Measurements from ENCODE around the gene ATP10D. TPM values are rescaled to one million over a fixed set of nuclear protein-coding genes. Genes with fewer than 3 reads are reported as not detected.

ATP10D gene
- total and polyA plus RNA-seq, 2 donors (not counting 3 experiments of a cell fraction or from before 2014, with no cell fraction given), result 34.1 to 40.2 TPM

DNA sequence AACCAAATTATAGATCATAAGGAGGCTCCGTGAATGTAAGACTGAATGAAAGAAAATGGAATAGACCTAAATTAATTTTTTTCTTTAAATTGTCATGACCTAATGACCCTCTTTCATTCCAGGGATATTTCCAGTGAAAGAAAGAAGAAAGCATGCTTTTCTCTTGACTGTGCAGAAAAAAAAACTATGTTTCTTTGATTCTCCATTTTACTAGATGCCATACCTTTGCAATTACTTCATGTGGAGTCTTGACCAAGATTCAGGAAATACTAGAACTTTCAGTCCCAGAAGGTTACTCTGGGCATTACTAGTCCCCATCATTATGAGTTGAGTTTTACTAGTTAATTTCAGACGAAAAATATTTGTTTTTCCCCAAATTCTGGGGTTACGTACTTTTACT lies 15.1 kb upstream of the ATP10D start:
- H3K79me2 ChIP-seq (ENCODE audit: control insufficient read depth, insufficient read depth, low read length), result no peaks in the 10 kb centered on the region
- FAIRE-seq (no peak), DNase-seq (ENCODE audit: low read depth, low spot score) (no peak)
- H2AFZ ChIP-seq (ENCODE audit: low read depth, low read length), result no peak overlapping the region
- intact Hi-C loops (cut with micrococcal nuclease), result loop anchor here (10.0 kb wide), 1 partner anchor 445 kb away; the partner anchor contains the start of gene NFXL1
- ChIA-PET POLR2A (no interaction called here), CTCF (interaction anchor here (0.7 kb wide), 1 partner anchor 48 kb away, joined by 3 read pairs; no protein-coding TSS in a partner anchor)
- H3K4me1 ChIP-seq (ENCODE audit: control insufficient read depth, extremely low read depth, insufficient read depth, low read length), result no peaks in the 10 kb centered on the region
- H3K9me1 ChIP-seq (replicated peaks; ENCODE audit: control insufficient read depth, extremely low read depth, insufficient read depth, low read length), result no peaks in the 10 kb centered on the region
- BruUV-seq (replicated peaks), result no TSS peak
- H3K27ac ChIP-seq (ENCODE audit: insufficient read depth, low read depth, low read length), result no peak overlapping the region
- no peak overlapping the region for H3K9ac ChIP-seq (replicated peaks; ENCODE audit: extremely low read depth, insufficient read depth, low read length)
- H3K27me3 ChIP-seq (ENCODE audit: control insufficient read depth in 2 of 2, insufficient read depth in 2 of 2, low read length in 2 of 2), result no peaks in the 10 kb centered on the region
- no peak overlapping the region for H3K4me3 ChIP-seq (replicated peaks in 1 of 3; ENCODE audit: insufficient read depth in 1 of 3, low read depth in 1 of 3, low read length in 3 of 3)
- dilution Hi-C loops (cut with MboI; ENCODE audit: extremely low pct_ligation_motif_present, low sequenced_read_pairs), result no loop called here
- H3K4me2 ChIP-seq (ENCODE audit: insufficient read depth, low read length), result no peak overlapping the region
- TF ChIP-seq GATA2 (IDR thresholded peaks at IDR 0.05; ENCODE audit: insufficient read depth, insufficient read length, low read depth, low read length) (no peak), EZH2 (IDR thresholded peaks at IDR 0.05; ENCODE audit: borderline replicate concordance, low read depth, low read length, severe bottlenecking) (no peak), POLR2AphosphoS5 (IDR thresholded peaks at IDR 0.05; ENCODE audit: insufficient read depth, low read depth, low read length) (no peak), POLR2A (IDR thresholded peaks at IDR 0.05; ENCODE audit: low read depth, low read length) (no peak), MYC (IDR thresholded peaks at IDR 0.05; ENCODE audit: low read depth, low read length) (no peak), FOS (IDR thresholded peaks at IDR 0.05; ENCODE audit: borderline replicate concordance, insufficient read depth, low read length) (no peak), JUN (IDR thresholded peaks at IDR 0.05; ENCODE audit: borderline replicate concordance, insufficient read depth, insufficient read length, low read depth) (no peak)
- TF ChIP-seq, protein P1, sequence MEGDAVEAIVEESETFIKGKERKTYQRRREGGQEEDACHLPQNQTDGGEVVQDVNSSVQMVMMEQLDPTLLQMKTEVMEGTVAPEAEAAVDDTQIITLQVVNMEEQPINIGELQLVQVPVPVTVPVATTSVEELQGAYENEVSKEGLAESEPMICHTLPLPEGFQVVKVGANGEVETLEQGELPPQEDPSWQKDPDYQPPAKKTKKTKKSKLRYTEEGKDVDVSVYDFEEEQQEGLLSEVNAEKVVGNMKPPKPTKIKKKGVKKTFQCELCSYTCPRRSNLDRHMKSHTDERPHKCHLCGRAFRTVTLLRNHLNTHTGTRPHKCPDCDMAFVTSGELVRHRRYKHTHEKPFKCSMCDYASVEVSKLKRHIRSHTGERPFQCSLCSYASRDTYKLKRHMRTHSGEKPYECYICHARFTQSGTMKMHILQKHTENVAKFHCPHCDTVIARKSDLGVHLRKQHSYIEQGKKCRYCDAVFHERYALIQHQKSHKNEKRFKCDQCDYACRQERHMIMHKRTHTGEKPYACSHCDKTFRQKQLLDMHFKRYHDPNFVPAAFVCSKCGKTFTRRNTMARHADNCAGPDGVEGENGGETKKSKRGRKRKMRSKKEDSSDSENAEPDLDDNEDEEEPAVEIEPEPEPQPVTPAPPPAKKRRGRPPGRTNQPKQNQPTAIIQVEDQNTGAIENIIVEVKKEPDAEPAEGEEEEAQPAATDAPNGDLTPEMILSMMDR (IDR thresholded peaks at IDR 0.05; ENCODE audit: extremely low read depth in 1 of 2, insufficient read depth in 1 of 2, low read depth in 1 of 2, low read length in 2 of 2), result no peak
- TF ChIP-seq, protein P2, sequence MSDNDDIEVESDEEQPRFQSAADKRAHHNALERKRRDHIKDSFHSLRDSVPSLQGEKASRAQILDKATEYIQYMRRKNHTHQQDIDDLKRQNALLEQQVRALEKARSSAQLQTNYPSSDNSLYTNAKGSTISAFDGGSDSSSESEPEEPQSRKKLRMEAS (IDR thresholded peaks at IDR 0.05; ENCODE audit: insufficient read depth, insufficient read length), result no peak
- no peaks in the 10 kb centered on the region for H3K36me3 ChIP-seq (ENCODE audit: control insufficient read depth in 2 of 2, extremely low read depth in 1 of 2, insufficient read depth in 2 of 2, low read length in 2 of 2)
- no peaks in the 10 kb centered on the region for H3K9me3 ChIP-seq (replicated peaks; ENCODE audit: control insufficient read depth, insufficient read depth, low read length)
- no peaks in the 10 kb centered on the region for H4K20me1 ChIP-seq (replicated peaks; ENCODE audit: control insufficient read depth, extremely low read depth, insufficient read depth, low read length)
